PC-3 (cell line): ENCODE results near the gene SELENOS. TPM values are rescaled to one million over a fixed set of nuclear protein-coding genes. Genes with fewer than 3 reads are reported as not detected.

Experiments
- ATAC-seq: fragments of 200-7000 bp; cut with Tn5 transposase; 2 replicates; pipeline ENCODE4 v1.9.1; 2020; ENCODE audit warnings: mild to moderate bottlenecking, moderate library complexity
- BruUV-seq: library from RNA; stranded (reverse); fragments of 400-500 nt; replicated peaks from 2 replicates; lab custom pipeline; 2021; lab: Mats Ljungman, UMichigan
- CTCF ChIA-PET: fragments of 300-600 bp; sonication (Branson Sonifier 250); formaldehyde crosslinking; loops from one replicate; lab custom pipeline; 2022; ENCODE audit warnings: antibody characterized with exemption; lab: Charles Lee
- POLR2A ChIA-PET: fragments of 300-600 bp; sonication (Branson Sonifier 250); formaldehyde crosslinking; loops from one replicate; lab custom pipeline; 2022; ENCODE audit warnings: antibody characterized with exemption; ENCODE audit not compliant: unreplicated experiment; lab: Charles Lee
- DNase-seq: peaks from one replicate; pipeline ENCODE4 v3.0.0-alpha.2; 2015
- H2AFZ ChIP-seq: fragments of 300-600 bp; sonication (generic); 2 replicates; pipeline ENCODE4 v1.6.0; 2016; ENCODE audit warnings: antibody characterized with exemption, low read length
- H3F3A ChIP-seq: fragments of 300-600 bp; sonication (generic); one replicate; pipeline ENCODE4 v1.6.0; 2017; ENCODE audit warnings: antibody characterized with exemption, low read length, control low read depth, mild to moderate bottlenecking; ENCODE audit not compliant: unreplicated experiment
- H3K27ac ChIP-seq: fragments of 300-600 bp; sonication (generic); 2 replicates; pipeline ENCODE4 v1.5.1; 2016; ENCODE audit warnings: mild to moderate bottlenecking, low read length
- H3K27me3 ChIP-seq: fragments of 300-600 bp; sonication (generic); 2 replicates; pipeline ENCODE4 v1.6.1; 2016; ENCODE audit warnings: low read length, mixed read lengths
- H3K36me3 ChIP-seq: fragments of 300-600 bp; sonication (generic); 2 replicates; pipeline ENCODE4 v1.6.1; 2016; ENCODE audit warnings: low read depth, mixed run types, low read length, mixed read lengths
- H3K4me1 ChIP-seq: fragments of 300-600 bp; sonication (generic); 2 replicates; pipeline ENCODE4 v1.5.1; 2016; ENCODE audit warnings: low read length; ENCODE audit not compliant: insufficient read depth
- H3K4me2 ChIP-seq: fragments of 300-600 bp; sonication (generic); 2 replicates; pipeline ENCODE4 v1.6.0; 2016; ENCODE audit warnings: low read length
- H3K4me3 ChIP-seq: fragments of 300-600 bp; sonication (generic); 2 replicates; pipeline ENCODE4 v1.5.1; 2016; ENCODE audit warnings: mild to moderate bottlenecking, low read length, mixed read lengths
- H3K79me2 ChIP-seq: fragments of 300-600 bp; sonication (generic); 2 replicates; pipeline ENCODE4 v1.6.1; 2017; ENCODE audit warnings: low read length, mixed read lengths
- H3K9ac ChIP-seq: fragments of 300-600 bp; sonication (generic); 2 replicates; pipeline ENCODE4 v1.6.0; 2016; ENCODE audit warnings: mild to moderate bottlenecking, low read length
- H3K9me2 ChIP-seq: fragments of 300-600 bp; sonication (generic); replicated peaks from 2 replicates; pipeline ENCODE4 v1.6.1; 2016; ENCODE audit warnings: mixed run types, low read length, mixed read lengths
- H3K9me3 ChIP-seq: fragments of 300-600 bp; sonication (generic); 2 replicates; pipeline ENCODE4 v1.6.1; 2016; ENCODE audit warnings: low read length, mixed read lengths
- H4K20me1 ChIP-seq: fragments of 300-600 bp; sonication (generic); 2 replicates; pipeline ENCODE4 v1.6.1; 2016; ENCODE audit warnings: low read length, mixed read lengths
- CTCF ChIP-seq: fragments of 300-600 bp; sonication (generic); conservative IDR thresholded peaks from 2 replicates; pipeline ENCODE4 v1.5.1; 2017; ENCODE audit warnings: antibody characterized with exemption, low read depth, mild to moderate bottlenecking, low read length
- EZH2 ChIP-seq: fragments of 300-600 bp; sonication (generic); IDR thresholded peaks from one replicate; pipeline ENCODE4 v1.6.1; 2017; ENCODE audit warnings: antibody characterized with exemption, mild to moderate bottlenecking, low read length; ENCODE audit not compliant: unreplicated experiment
- EZH2phosphoT487 ChIP-seq: fragments of 300-600 bp; sonication (generic); IDR thresholded peaks from 2 replicates; pipeline ENCODE4 v1.6.1; 2018; ENCODE audit warnings: mild to moderate bottlenecking, antibody characterized with exemption, low read length, borderline replicate concordance
- intact Hi-C: fragments of 100-400 bp; cut with micrococcal nuclease; formaldehyde crosslinking; loops from 2 replicates; pipeline ENCODE4 v1.9.0; 2023
- total RNA-seq: library from RNA; depleted of rRNA; stranded (reverse); fragments of >200 nt; gene quantifications from 2 replicates; pipeline ENCODE4 v1.2.3, GENCODE V29; 2014

Gene SELENOS
- total RNA-seq, 1 experiment from 2014 or later, result 40.1 TPM

GRCh38 chr15:101322016-101322695 lies 44.9 kb upstream of the SELENOS start:
- CTCF ChIA-PET, result no interaction called here
- H3K79me2 ChIP-seq, result no peaks in the 10 kb centered on the region
- no peaks in the 10 kb centered on the region for H3F3A ChIP-seq
- no peak overlapping the region for H3K27ac ChIP-seq
- intact Hi-C loops, result no loop called here
- no peaks in the 10 kb centered on the region for H4K20me1 ChIP-seq
- no peak overlapping the region for H2AFZ ChIP-seq
- H3K4me2 ChIP-seq, result no peak overlapping the region
- BruUV-seq, result no TSS peak
- peaks cover 66% of the 10 kb centered on the region for H3K27me3 ChIP-seq
- no peaks in the 10 kb centered on the region for H3K4me1 ChIP-seq
- POLR2A ChIA-PET, result no interaction called here
- no peaks in the 10 kb centered on the region for H3K36me3 ChIP-seq
- no peak overlapping the region for H3K9ac ChIP-seq
- no peak overlapping the region for H3K4me3 ChIP-seq
- ATAC-seq, result no peak
- DNase-seq, result no peak
- H3K9me2 ChIP-seq, result no peaks in the 10 kb centered on the region
- TF ChIP-seq CTCF, result no peak
- no peak for TF ChIP-seq EZH2
- no peak for TF ChIP-seq EZH2phosphoT487
- H3K9me3 ChIP-seq, result no peaks in the 10 kb centered on the region

- H4K20me1 ChIP-seq, result no peaks in the 10 kb centered on the region
- H2AFZ ChIP-seq, result no peak overlapping the region
- TF ChIP-seq EZH2phosphoT487 (no peak), CTCF (no peak), EZH2 (no peak)
- DNase-seq (no peak), ATAC-seq (no peak)
- H3F3A ChIP-seq, result no peaks in the 10 kb centered on the region
- no peaks in the 10 kb centered on the region for H3K36me3 ChIP-seq
- H3K9me3 ChIP-seq, result no peaks in the 10 kb centered on the region
- intact Hi-C loops, result no loop called here
- H3K9ac ChIP-seq, result no peak overlapping the region
- no peaks in the 10 kb centered on the region for H3K9me2 ChIP-seq
- no peak overlapping the region for H3K4me3 ChIP-seq
- no peaks in the 10 kb centered on the region for H3K79me2 ChIP-seq
- H3K27ac ChIP-seq, result no peak overlapping the region
- no peaks in the 10 kb centered on the region for H3K4me1 ChIP-seq
- no peak overlapping the region for H3K4me2 ChIP-seq
- ChIA-PET CTCF (no interaction called here), POLR2A (no interaction called here)
- no TSS peak for BruUV-seq
- H3K27me3 ChIP-seq, result peaks cover 60% of the 10 kb centered on the region
Measured at GRCh38 chr15:101320501-101321052, 43.3 kb upstream of the SELENOS start.

- Histone ChIP-seq H3K27ac (no peak overlapping the region), H3K27me3 (peaks cover 63% of the 10 kb centered on the region), H2AFZ (no peak overlapping the region), H3K4me3 (no peak overlapping the region), H3K79me2 (no peaks in the 10 kb centered on the region), H3K9ac (no peak overlapping the region), H4K20me1 (no peaks in the 10 kb centered on the region), H3K36me3 (no peaks in the 10 kb centered on the region), H3F3A (no peaks in the 10 kb centered on the region), H3K4me2 (no peak overlapping the region), H3K9me2 (no peaks in the 10 kb centered on the region), H3K9me3 (no peaks in the 10 kb centered on the region), H3K4me1 (no peaks in the 10 kb centered on the region)
- intact Hi-C loops, result no loop called here
- TF ChIP-seq CTCF (no peak), EZH2phosphoT487 (no peak), EZH2 (no peak)
- no TSS peak for BruUV-seq
- CTCF ChIA-PET, result no interaction called here
- POLR2A ChIA-PET, result no interaction called here
- DNase-seq (no peak), ATAC-seq (no peak)
Measured at GRCh38 chr15:101318839-101319238, 41.6 kb upstream of the SELENOS start.
